ENCODE data around the gene C9orf153. TPM values are rescaled to one million over a fixed set of nuclear protein-coding genes. Genes with fewer than 3 reads are reported as not detected.

C9orf153 gene
- total and polyA plus RNA-seq, 2 experiments from 2014 or later: 0.29 TPM; not detected in 1

- TF ChIP-seq ZNF462 (CRISPR knock-in tag; IDR thresholded peaks at IDR 0.05) (no peak), POLR2AphosphoS5 (IDR thresholded peaks at IDR 0.05; ENCODE audit: low read depth) (no peak), NANOG (IDR thresholded peaks at IDR 0.05; ENCODE audit: borderline replicate concordance) (no peak), EZH2phosphoT487 (IDR thresholded peaks at IDR 0.05; ENCODE audit: unreplicated experiment) (no peak)
Measured at GRCh38 chr9:86207193-86207592, 52.3 kb downstream of the C9orf153 start (continued).

- H3K4me2 ChIP-seq: no peak overlapping the region
- ATAC-seq (peak; percentile 95), DNase-seq (ENCODE audit: low spot score) (peak; percentile 77)
Measured at GRCh38 chr9:86202338-86202882, 57.0 kb downstream of the C9orf153 start.

More at GRCh38 chr9:86202338-86202882, 57.0 kb downstream of the C9orf153 start:
- Mint-ChIP-seq H3K4me1 (peaks cover 4% of the 10 kb centered on the region; the same call in 2 of the 3 replicates), H3K36me3 (ENCODE audit: low read depth) (no peaks in the 10 kb centered on the region), H3K9me3 (no peaks in the 10 kb centered on the region), H3K4me3 (no peak overlapping the region), H3K27ac (no peak overlapping the region), H3K27me3 (ENCODE audit: insufficient read depth, low read depth, poor library complexity) (peaks cover 2% of the 10 kb centered on the region)
- Histone ChIP-seq H3K4me3 (no peak overlapping the region), H3K36me3 (ENCODE audit: insufficient read depth) (no peaks in the 10 kb centered on the region), H3K27ac (ENCODE audit: low read depth) (no peak overlapping the region), H4K20me1 (replicated peaks; ENCODE audit: insufficient read depth) (no peaks in the 10 kb centered on the region), H3K27me3 (ENCODE audit: insufficient read depth) (no peaks in the 10 kb centered on the region), H2AFZ (peak overlapping the region; percentile 53; the same call in 1 of the 2 replicates), H3K79me2 (replicated peaks; ENCODE audit: insufficient read depth) (no peaks in the 10 kb centered on the region), H3K9me2 (ENCODE audit: insufficient read depth) (no peaks in the 10 kb centered on the region), H3F3A (replicated peaks; ENCODE audit: low read depth) (no peaks in the 10 kb centered on the region), H3K4me1 (ENCODE audit: insufficient read depth) (no peaks in the 10 kb centered on the region)
- TF ChIP-seq POLR2AphosphoS5 (IDR thresholded peaks at IDR 0.05; ENCODE audit: low read depth): no peak
- peak; percentile 76 to 95 for TF ChIP-seq CTCF (conservative IDR thresholded peaks at IDR 0.05; ENCODE audit: low read depth in 2 of 2)

Measured in GM23338 (cell line).